HCT116 (cell line): ENCODE data around the gene PAPPA2. TPM values are rescaled to one million over a fixed set of nuclear protein-coding genes. Genes with fewer than 3 reads are reported as not detected.

ENCODE experiments used
- ATAC-seq: fragments of 200-7000 bp; cut with Tn5 transposase; 2 replicates; pipeline ENCODE4 v1.9.1; 2020; ENCODE audit warnings: mild to moderate bottlenecking, moderate library complexity
- BruUV-seq: library from RNA; stranded (reverse); fragments of 400-500 nt; replicated peaks from 2 replicates; lab custom pipeline; 2021; lab: Mats Ljungman, UMichigan
- CTCF ChIA-PET: fragments of 300-600 bp; sonication (Branson Sonifier 250); formaldehyde crosslinking; loops from one replicate; lab custom pipeline; 2021; ENCODE audit warnings: antibody characterized with exemption; lab: Charles Lee
- POLR2A ChIA-PET: fragments of 300-600, 350-600 bp; sonication (Branson Sonifier 250); formaldehyde crosslinking; loops from one replicate; lab custom pipeline; 2021; ENCODE audit warnings: antibody characterized with exemption; lab: Charles Lee
- RAD21 ChIA-PET, 2 experiments: fragments of 300-600 bp; sonication (Branson Sonifier 250); formaldehyde crosslinking; loops; one replicate each; lab custom pipeline; 2023; ENCODE audit warnings: low total read pairs in 2 of 2; ENCODE audit not compliant: uncharacterized antibody in 2 of 2, unreplicated experiment in 2 of 2, low non-redundant PET in 1 of 2; lab: Charles Lee
- DNase-seq: peaks from one replicate; pipeline ENCODE4 v3.0.0-alpha.2; 2010; ENCODE audit warnings: low read depth, low spot score
- H2AFZ ChIP-seq: fragments of 200-600 bp; shearing (Covaris generic), sonication (generic); 2 replicates; pipeline ENCODE4 v1.6.1; 2017; ENCODE audit warnings: low read depth, mixed run types, mixed read lengths, antibody characterized with exemption, low read length; ENCODE audit not compliant: poor library complexity, severe bottlenecking
- H3K27ac ChIP-seq: 2 replicates; pipeline ENCODE4 v1.5.1; 2012; ENCODE audit warnings: low read depth, low read length
- H3K27me3 ChIP-seq: fragments of 200-600 bp; sonication (generic); 2 replicates; pipeline ENCODE4 v1.6.1; 2016; ENCODE audit warnings: mixed run types, low read length, mixed read lengths; ENCODE audit not compliant: insufficient read depth
- H3K36me3 ChIP-seq, 2 experiments: fragments of 200-500 bp in 1 of 2; fragments of 200-600 bp in 1 of 2; sonication (Bioruptor generic) in 1 of 2; sonication (generic) in 1 of 2; 2 replicates each; pipeline versions ENCODE4 v1.5.1 to v1.6.1; 2014 to 2016; ENCODE audit warnings: low read length in 2 of 2, inconsistent platforms in 1 of 2, mixed read lengths in 1 of 2, mixed run types in 1 of 2; ENCODE audit not compliant: insufficient read depth in 2 of 2, control insufficient read depth in 1 of 2
- H3K4me1 ChIP-seq, 2 experiments: fragments of 200-600 bp in 1 of 2; sonication (generic) in 1 of 2; 2 replicates each; pipeline versions ENCODE4 v1.5.1 to v1.6.1; 2012 to 2017; ENCODE audit warnings: low read length in 2 of 2, inconsistent platforms in 1 of 2, mild to moderate bottlenecking in 1 of 2, mixed read lengths in 1 of 2, mixed run types in 1 of 2, moderate library complexity in 1 of 2; ENCODE audit not compliant: insufficient read depth in 2 of 2, control insufficient read depth in 1 of 2
- H3K4me2 ChIP-seq: fragments of 200-600 bp; sonication (generic); 2 replicates; pipeline ENCODE4 v1.6.1; 2017; ENCODE audit warnings: mixed run types, low read length, mixed read lengths
- H3K4me3 ChIP-seq, 2 experiments: fragments of 200-600 bp in 1 of 2; sonication (generic) in 1 of 2; replicated peaks in 1 of 2; 2 replicates each; pipeline ENCODE4 v1.5.1; 2011 to 2016; ENCODE audit warnings: low read length in 2 of 2, control low read depth in 1 of 2, low read depth in 1 of 2, mild to moderate bottlenecking in 1 of 2, mixed read lengths in 1 of 2, mixed run types in 1 of 2
- H3K79me2 ChIP-seq: fragments of 200-600 bp; sonication (generic); 2 replicates; pipeline ENCODE4 v1.6.1; 2017; ENCODE audit warnings: mild to moderate bottlenecking, mixed run types, low read length, moderate library complexity, mixed read lengths; ENCODE audit not compliant: insufficient read depth
- H3K9ac ChIP-seq: fragments of 200-600 bp; sonication (generic); 2 replicates; pipeline ENCODE4 v1.6.1; 2016; ENCODE audit warnings: low read length, mixed read lengths
- H3K9me2 ChIP-seq: fragments of 200-600 bp; sonication (generic), shearing (Covaris generic); 2 replicates; pipeline ENCODE4 v1.6.1; 2017; ENCODE audit warnings: mixed run types, mild to moderate bottlenecking, moderate library complexity; ENCODE audit not compliant: insufficient read depth
- H3K9me3 ChIP-seq, 2 experiments: fragments of 200-500 bp in 1 of 2; fragments of 200-600 bp in 1 of 2; sonication (Bioruptor generic) in 1 of 2; sonication (generic) in 1 of 2; 2 replicates each; pipeline ENCODE4 v1.6.1; 2014 to 2017; ENCODE audit warnings: low read length in 2 of 2, mixed read lengths in 2 of 2, inconsistent platforms in 1 of 2, low read depth in 1 of 2, mild to moderate bottlenecking in 1 of 2, mixed run types in 1 of 2, moderate library complexity in 1 of 2; ENCODE audit not compliant: control insufficient read depth in 1 of 2, insufficient read depth in 1 of 2
- H4K20me1 ChIP-seq: fragments of 200-600 bp; sonication (generic), shearing (Covaris generic); 2 replicates; pipeline ENCODE4 v1.6.1; 2017; ENCODE audit warnings: mixed run types, mild to moderate bottlenecking, moderate library complexity; ENCODE audit not compliant: insufficient read depth
- CBX3 ChIP-seq: IDR thresholded peaks from 2 replicates; pipeline ENCODE4 v1.6.1; 2012; ENCODE audit warnings: low read depth
- CEBPB ChIP-seq: IDR thresholded peaks from 2 replicates; pipeline ENCODE4 v1.6.1; 2012; ENCODE audit warnings: low read depth
- EGR1 ChIP-seq: IDR thresholded peaks from 2 replicates; pipeline ENCODE4 v1.6.1; 2012; ENCODE audit warnings: low read depth
- ELF1 ChIP-seq: IDR thresholded peaks from 2 replicates; pipeline ENCODE4 v1.6.1; 2012; ENCODE audit warnings: low read depth, borderline replicate concordance
- POLR2A ChIP-seq: IDR thresholded peaks from 2 replicates; pipeline ENCODE4 v1.7.0; 2011; ENCODE audit warnings: borderline replicate concordance; ENCODE audit not compliant: insufficient read depth, insufficient read length; ENCODE audit errors: extremely low read depth
- POLR2AphosphoS5 ChIP-seq: IDR thresholded peaks from 2 replicates; pipeline ENCODE4 v1.6.1; 2011; ENCODE audit warnings: mild to moderate bottlenecking, low read depth, low read length, moderate library complexity
- RAD21 ChIP-seq: IDR thresholded peaks from 2 replicates; pipeline ENCODE4 v1.6.1; 2012; ENCODE audit warnings: low read depth, mild to moderate bottlenecking
- SIN3A ChIP-seq: IDR thresholded peaks from 2 replicates; pipeline ENCODE4 v1.6.1; 2012; ENCODE audit warnings: low read depth
- SP1 ChIP-seq: IDR thresholded peaks from 2 replicates; pipeline ENCODE4 v1.6.1; 2012; ENCODE audit warnings: low read depth
- SRF ChIP-seq: IDR thresholded peaks from 2 replicates; pipeline ENCODE4 v1.6.1; 2012; ENCODE audit warnings: low read depth
- TCF7L2 ChIP-seq: IDR thresholded peaks from 2 replicates; pipeline ENCODE4 v1.7.0; 2011; ENCODE audit warnings: borderline replicate concordance, inconsistent platforms; ENCODE audit not compliant: insufficient read depth, insufficient read length; ENCODE audit errors: extremely low read depth
- ZFX ChIP-seq: fragments of 450-650 bp; IDR thresholded peaks from 2 replicates; pipeline ENCODE4 v1.6.1; 2017
- ZNF274 ChIP-seq: fragments of 200-500 bp; sonication (Bioruptor generic); IDR thresholded peaks from 2 replicates; pipeline ENCODE4 v1.6.1; 2014; ENCODE audit warnings: mild to moderate bottlenecking, low read depth, low read length, inconsistent platforms
- intact Hi-C: fragments of 100-400 bp; cut with micrococcal nuclease; formaldehyde crosslinking; loops from 2 replicates; pipeline ENCODE4 v1.10.0; 2022
- total RNA-seq: library from RNA; stranded (reverse); gene quantifications from one replicate; pipeline ENCODE4 v1.2.1, GENCODE V29; 2021; ENCODE audit not compliant: unreplicated experiment
- TF ChIP-seq, protein P1 (sequence below), 3 experiments: fragments of 200-600 bp in 1 of 3; sonication (generic) in 1 of 3; IDR thresholded peaks in 2 of 3; conservative IDR thresholded peaks in 1 of 3; 2 replicates each; pipeline ENCODE4 v1.5.1; 2012 to 2017; ENCODE audit warnings: low read depth in 2 of 3, low read length in 2 of 3, antibody characterized with exemption in 1 of 3, borderline replicate concordance in 1 of 3, control low read depth in 1 of 3, mild to moderate bottlenecking in 1 of 3, mixed read lengths in 1 of 3, mixed run types in 1 of 3, moderate library complexity in 1 of 3; ENCODE audit not compliant: insufficient read depth in 1 of 3
- TF ChIP-seq, protein P2 (sequence below): IDR thresholded peaks from 2 replicates; pipeline ENCODE4 v1.6.1; 2011; ENCODE audit warnings: mild to moderate bottlenecking, low read length, moderate library complexity; ENCODE audit not compliant: insufficient replicate concordance; ENCODE audit errors: extremely low read depth
- TF ChIP-seq, protein P3 (sequence below): IDR thresholded peaks from 2 replicates; pipeline ENCODE4 v1.6.1; 2012
- TF ChIP-seq, protein P4 (sequence below): IDR thresholded peaks from 2 replicates; pipeline ENCODE4 v1.6.1; 2012; ENCODE audit warnings: low read depth
- TF ChIP-seq, protein P5 (sequence below): IDR thresholded peaks from 2 replicates; pipeline ENCODE4 v1.6.1; 2012

PAPPA2 gene
- total RNA-seq, 1 experiment from 2014 or later, result not detected

DNA sequence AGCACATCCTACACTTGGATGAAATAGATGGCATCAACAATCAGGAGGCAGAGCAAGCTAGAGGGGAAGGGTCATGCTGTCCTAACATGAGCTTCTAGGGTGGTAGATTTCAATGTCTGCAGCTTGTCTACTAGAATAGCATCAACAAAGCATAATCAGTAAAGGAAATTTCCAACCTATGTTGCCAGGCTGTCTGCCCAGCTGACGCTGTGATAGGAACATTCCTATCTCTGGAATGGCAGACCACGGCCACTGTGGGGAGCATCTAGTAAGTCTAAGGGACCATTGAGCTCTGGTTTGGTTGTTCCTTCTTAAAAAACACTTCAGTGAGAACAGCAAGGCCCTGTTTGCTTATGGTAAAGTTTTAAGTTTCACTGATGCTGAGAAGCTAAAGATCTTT, 206.8 kb downstream of the PAPPA2 start:
- no peaks in the 10 kb centered on the region for H4K20me1 ChIP-seq
- H3K36me3 ChIP-seq, result no peaks in the 10 kb centered on the region
- CTCF ChIA-PET, result no interaction called here
- no TSS peak for BruUV-seq
- no peak overlapping the region for H3K4me2 ChIP-seq
- no peaks in the 10 kb centered on the region for H3K9me2 ChIP-seq
- POLR2A ChIA-PET, result no interaction called here
- DNase-seq, result no peak
- no peak overlapping the region for H3K27ac ChIP-seq
- TF ChIP-seq SRF (no peak), ELF1 (no peak), ZFX (no peak), CEBPB (no peak), RAD21 (no peak), POLR2AphosphoS5 (no peak), SIN3A (no peak), TCF7L2 (no peak), POLR2A (no peak), EGR1 (no peak), SP1 (no peak), ZNF274 (no peak), CBX3 (no peak)
- TF ChIP-seq, protein P1, sequence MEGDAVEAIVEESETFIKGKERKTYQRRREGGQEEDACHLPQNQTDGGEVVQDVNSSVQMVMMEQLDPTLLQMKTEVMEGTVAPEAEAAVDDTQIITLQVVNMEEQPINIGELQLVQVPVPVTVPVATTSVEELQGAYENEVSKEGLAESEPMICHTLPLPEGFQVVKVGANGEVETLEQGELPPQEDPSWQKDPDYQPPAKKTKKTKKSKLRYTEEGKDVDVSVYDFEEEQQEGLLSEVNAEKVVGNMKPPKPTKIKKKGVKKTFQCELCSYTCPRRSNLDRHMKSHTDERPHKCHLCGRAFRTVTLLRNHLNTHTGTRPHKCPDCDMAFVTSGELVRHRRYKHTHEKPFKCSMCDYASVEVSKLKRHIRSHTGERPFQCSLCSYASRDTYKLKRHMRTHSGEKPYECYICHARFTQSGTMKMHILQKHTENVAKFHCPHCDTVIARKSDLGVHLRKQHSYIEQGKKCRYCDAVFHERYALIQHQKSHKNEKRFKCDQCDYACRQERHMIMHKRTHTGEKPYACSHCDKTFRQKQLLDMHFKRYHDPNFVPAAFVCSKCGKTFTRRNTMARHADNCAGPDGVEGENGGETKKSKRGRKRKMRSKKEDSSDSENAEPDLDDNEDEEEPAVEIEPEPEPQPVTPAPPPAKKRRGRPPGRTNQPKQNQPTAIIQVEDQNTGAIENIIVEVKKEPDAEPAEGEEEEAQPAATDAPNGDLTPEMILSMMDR (IDR thresholded peaks at IDR 0.05 in 2 of 3, conservative IDR thresholded peaks at IDR 0.05 in 1 of 3; ENCODE audit: borderline replicate concordance in 1 of 3, insufficient read depth in 1 of 3, low read depth in 2 of 3, low read length in 2 of 3), result no peak
- TF ChIP-seq, protein P2, sequence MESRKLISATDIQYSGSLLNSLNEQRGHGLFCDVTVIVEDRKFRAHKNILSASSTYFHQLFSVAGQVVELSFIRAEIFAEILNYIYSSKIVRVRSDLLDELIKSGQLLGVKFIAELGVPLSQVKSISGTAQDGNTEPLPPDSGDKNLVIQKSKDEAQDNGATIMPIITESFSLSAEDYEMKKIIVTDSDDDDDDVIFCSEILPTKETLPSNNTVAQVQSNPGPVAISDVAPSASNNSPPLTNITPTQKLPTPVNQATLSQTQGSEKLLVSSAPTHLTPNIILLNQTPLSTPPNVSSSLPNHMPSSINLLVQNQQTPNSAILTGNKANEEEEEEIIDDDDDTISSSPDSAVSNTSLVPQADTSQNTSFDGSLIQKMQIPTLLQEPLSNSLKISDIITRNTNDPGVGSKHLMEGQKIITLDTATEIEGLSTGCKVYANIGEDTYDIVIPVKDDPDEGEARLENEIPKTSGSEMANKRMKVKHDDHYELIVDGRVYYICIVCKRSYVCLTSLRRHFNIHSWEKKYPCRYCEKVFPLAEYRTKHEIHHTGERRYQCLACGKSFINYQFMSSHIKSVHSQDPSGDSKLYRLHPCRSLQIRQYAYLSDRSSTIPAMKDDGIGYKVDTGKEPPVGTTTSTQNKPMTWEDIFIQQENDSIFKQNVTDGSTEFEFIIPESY, result no peak
- TF ChIP-seq, protein P3, sequence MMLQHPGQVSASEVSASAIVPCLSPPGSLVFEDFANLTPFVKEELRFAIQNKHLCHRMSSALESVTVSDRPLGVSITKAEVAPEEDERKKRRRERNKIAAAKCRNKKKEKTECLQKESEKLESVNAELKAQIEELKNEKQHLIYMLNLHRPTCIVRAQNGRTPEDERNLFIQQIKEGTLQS, result no peak
- TF ChIP-seq, protein P4, sequence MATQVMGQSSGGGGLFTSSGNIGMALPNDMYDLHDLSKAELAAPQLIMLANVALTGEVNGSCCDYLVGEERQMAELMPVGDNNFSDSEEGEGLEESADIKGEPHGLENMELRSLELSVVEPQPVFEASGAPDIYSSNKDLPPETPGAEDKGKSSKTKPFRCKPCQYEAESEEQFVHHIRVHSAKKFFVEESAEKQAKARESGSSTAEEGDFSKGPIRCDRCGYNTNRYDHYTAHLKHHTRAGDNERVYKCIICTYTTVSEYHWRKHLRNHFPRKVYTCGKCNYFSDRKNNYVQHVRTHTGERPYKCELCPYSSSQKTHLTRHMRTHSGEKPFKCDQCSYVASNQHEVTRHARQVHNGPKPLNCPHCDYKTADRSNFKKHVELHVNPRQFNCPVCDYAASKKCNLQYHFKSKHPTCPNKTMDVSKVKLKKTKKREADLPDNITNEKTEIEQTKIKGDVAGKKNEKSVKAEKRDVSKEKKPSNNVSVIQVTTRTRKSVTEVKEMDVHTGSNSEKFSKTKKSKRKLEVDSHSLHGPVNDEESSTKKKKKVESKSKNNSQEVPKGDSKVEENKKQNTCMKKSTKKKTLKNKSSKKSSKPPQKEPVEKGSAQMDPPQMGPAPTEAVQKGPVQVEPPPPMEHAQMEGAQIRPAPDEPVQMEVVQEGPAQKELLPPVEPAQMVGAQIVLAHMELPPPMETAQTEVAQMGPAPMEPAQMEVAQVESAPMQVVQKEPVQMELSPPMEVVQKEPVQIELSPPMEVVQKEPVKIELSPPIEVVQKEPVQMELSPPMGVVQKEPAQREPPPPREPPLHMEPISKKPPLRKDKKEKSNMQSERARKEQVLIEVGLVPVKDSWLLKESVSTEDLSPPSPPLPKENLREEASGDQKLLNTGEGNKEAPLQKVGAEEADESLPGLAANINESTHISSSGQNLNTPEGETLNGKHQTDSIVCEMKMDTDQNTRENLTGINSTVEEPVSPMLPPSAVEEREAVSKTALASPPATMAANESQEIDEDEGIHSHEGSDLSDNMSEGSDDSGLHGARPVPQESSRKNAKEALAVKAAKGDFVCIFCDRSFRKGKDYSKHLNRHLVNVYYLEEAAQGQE, result no peak
- TF ChIP-seq, protein P5, sequence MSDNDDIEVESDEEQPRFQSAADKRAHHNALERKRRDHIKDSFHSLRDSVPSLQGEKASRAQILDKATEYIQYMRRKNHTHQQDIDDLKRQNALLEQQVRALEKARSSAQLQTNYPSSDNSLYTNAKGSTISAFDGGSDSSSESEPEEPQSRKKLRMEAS, result no peak
- H3K27me3 ChIP-seq, result no peaks in the 10 kb centered on the region; the same call in 1 of the 2 replicates
- H3K9me3 ChIP-seq, result no peaks in the 10 kb centered on the region
- intact Hi-C loops, result no loop called here
- no peak overlapping the region for H2AFZ ChIP-seq
- RAD21 ChIA-PET, result no interaction called here
- no peak for ATAC-seq
- H3K79me2 ChIP-seq, result no peaks in the 10 kb centered on the region
- no peak overlapping the region for H3K4me3 ChIP-seq
- H3K9ac ChIP-seq, result no peak overlapping the region
- H3K4me1 ChIP-seq, result no peaks in the 10 kb centered on the region
